CD8-positive, alpha-beta memory T cell (primary cell): ENCODE data around the gene MTA2. TPM values are rescaled to one million over a fixed set of nuclear protein-coding genes. Genes with fewer than 3 reads are reported as not detected.
A peak's percentile ranks its signal among the peaks of the same experiment; 100 is the strongest.

ENCODE experiments used
- CTCF ChIA-PET: fragments of 350-600 bp; sonication (Branson Sonifier 250); formaldehyde crosslinking; loops from one replicate; lab custom pipeline; 2021; ENCODE audit warnings: antibody characterized with exemption; lab: Charles Lee
- POLR2A ChIA-PET: fragments of 350-600 bp; sonication (Branson Sonifier 250); formaldehyde crosslinking; loops from one replicate; lab custom pipeline; 2021; ENCODE audit warnings: antibody characterized with exemption; lab: Charles Lee
- DNase-seq, 5 donors: peaks; one replicate each; pipeline versions ENCODE4 v3.0.0 to v3.0.0-alpha.2; 2020 to 2022; ENCODE audit warnings: mixed read lengths in 1 of 5
- H3K27ac ChIP-seq: one replicate; pipeline ENCODE4 v1.7.0; 2013; ENCODE audit warnings: low read depth, mild to moderate bottlenecking, low read length, moderate library complexity
- H3K27me3 ChIP-seq: 2 replicates; pipeline ENCODE4 v1.7.0; 2013; ENCODE audit warnings: low read length, mild to moderate bottlenecking; ENCODE audit not compliant: insufficient read depth, poor library complexity, severe bottlenecking
- H3K36me3 ChIP-seq: 2 replicates; pipeline ENCODE4 v1.7.0; 2013; ENCODE audit warnings: mild to moderate bottlenecking, low read length, moderate library complexity; ENCODE audit not compliant: insufficient read depth
- H3K4me1 ChIP-seq: 2 replicates; pipeline ENCODE4 v1.7.0; 2013; ENCODE audit warnings: mild to moderate bottlenecking, low read length, moderate library complexity; ENCODE audit not compliant: insufficient read depth
- H3K4me3 ChIP-seq: 2 replicates; pipeline ENCODE4 v1.7.0; 2013; ENCODE audit warnings: mild to moderate bottlenecking, low read length
- H3K9me3 ChIP-seq: 2 replicates; pipeline ENCODE4 v1.7.0; 2013; ENCODE audit warnings: mild to moderate bottlenecking, low read length
- H3K27ac Mint-ChIP-seq, 8 donors: one replicate each; pipeline ENCODE4 v1.8.0; 2020 to 2021; ENCODE audit warnings: mixed read lengths in 8 of 8, mild to moderate bottlenecking in 6 of 8, inconsistent platforms in 3 of 8, moderate library complexity in 3 of 8
- H3K27me3 Mint-ChIP-seq, 2 donors: one replicate each; pipeline ENCODE4 v1.8.0; 2020 to 2021; ENCODE audit warnings: mixed read lengths in 2 of 2, mild to moderate bottlenecking in 1 of 2, moderate library complexity in 1 of 2
- H3K36me3 Mint-ChIP-seq, 3 donors: one replicate each; pipeline ENCODE4 v1.8.0; 2020 to 2021; ENCODE audit warnings: mixed read lengths in 3 of 3, inconsistent platforms in 1 of 3, mild to moderate bottlenecking in 1 of 3
- H3K4me1 Mint-ChIP-seq, 3 donors: one replicate each; pipeline ENCODE4 v1.8.0; 2020 to 2021; ENCODE audit warnings: mixed read lengths in 3 of 3, inconsistent platforms in 1 of 3, mild to moderate bottlenecking in 1 of 3
- H3K4me3 Mint-ChIP-seq, 7 donors: one replicate each; pipeline ENCODE4 v1.8.0; 2020 to 2021; ENCODE audit warnings: mixed read lengths in 7 of 7, mild to moderate bottlenecking in 6 of 7, moderate library complexity in 4 of 7, inconsistent platforms in 2 of 7
- H3K9me3 Mint-ChIP-seq, 5 donors: one replicate each; pipeline ENCODE4 v1.8.0; 2020 to 2022; ENCODE audit warnings: mixed read lengths in 5 of 5, mild to moderate bottlenecking in 3 of 5, moderate library complexity in 2 of 5, inconsistent platforms in 1 of 5
- polyA plus RNA-seq: library from polyadenylated mRNA; unstranded; fragments of 300-500 nt; fragmentation: Illumina TruSeq; gene quantifications from one replicate; pipeline ENCODE4 v1.2.3, GENCODE V29; 2021
- total RNA-seq, 2 experiments: library from RNA; stranded (reverse); gene quantifications; one replicate each; pipeline ENCODE4 v1.2.3, GENCODE V29; 2021

The MTA2 gene
- total and polyA plus RNA-seq, 3 experiments from 2014 or later, result 37.4 to 263 (median 248) TPM

DNA sequence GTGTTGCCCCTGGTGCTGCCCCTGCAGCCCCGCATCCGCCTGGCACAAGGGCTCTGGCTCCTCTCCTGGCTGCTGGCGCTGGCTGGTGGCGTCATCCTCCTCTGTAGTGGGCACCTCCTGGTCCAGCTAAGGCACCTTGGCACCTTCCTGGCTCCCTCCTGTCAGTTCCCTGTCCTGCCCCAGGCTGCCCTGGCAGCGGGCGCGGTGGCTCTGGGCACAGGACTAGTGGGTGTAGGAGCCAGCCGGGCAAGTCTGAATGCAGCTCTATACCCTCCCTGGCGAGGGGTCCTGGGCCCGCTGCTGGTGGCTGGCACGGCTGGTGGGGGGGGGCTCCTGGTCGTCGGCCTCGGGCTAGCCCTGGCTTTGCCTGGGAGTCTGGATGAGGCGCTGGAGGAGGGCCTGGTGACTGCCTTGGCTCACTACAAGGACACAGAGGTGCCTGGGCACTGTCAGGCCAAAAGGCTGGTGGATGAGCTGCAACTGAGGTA, 11.7 kb upstream of the MTA2 start:
- Mint-ChIP-seq H3K27me3 (no peaks in the 10 kb centered on the region), H3K4me3 (peak overlapping the region; percentile 15 to 88 (median 67)), H3K9me3 (no peaks in the 10 kb centered on the region), H3K4me1 (peaks cover 37 to 57% (median 39%) of the 10 kb centered on the region in 3 donors), H3K27ac (peak overlapping the region in 7 of 8 donors; percentile 63 to 92 (median 84)), H3K36me3 (peaks cover 0 to 55% (median 5%) of the 10 kb centered on the region in 3 donors)
- Histone ChIP-seq H3K4me3 (no peak overlapping the region), H3K27me3 (no peaks in the 10 kb centered on the region), H3K9me3 (no peaks in the 10 kb centered on the region), H3K36me3 (peaks cover 18% of the 10 kb centered on the region), H3K27ac (peak overlapping the region; percentile 83), H3K4me1 (peaks cover 30% of the 10 kb centered on the region)
- DNase-seq, result no peak
- ChIA-PET POLR2A (interaction anchor here (0.6 to 5.4 kb wide), 6 partner anchors 8 to 1656 kb away, joined by 3 to 32 read pairs (median 10); partner anchors contain the start of genes B3GAT3, C11orf98, CSKMT and GANAB), CTCF (interaction anchor here (1.3 to 3.8 kb wide), 2 partner anchors 7 to 52 kb away, joined by 3 to 15 read pairs; partner anchors contain the start of gene B3GAT3)

DNA sequence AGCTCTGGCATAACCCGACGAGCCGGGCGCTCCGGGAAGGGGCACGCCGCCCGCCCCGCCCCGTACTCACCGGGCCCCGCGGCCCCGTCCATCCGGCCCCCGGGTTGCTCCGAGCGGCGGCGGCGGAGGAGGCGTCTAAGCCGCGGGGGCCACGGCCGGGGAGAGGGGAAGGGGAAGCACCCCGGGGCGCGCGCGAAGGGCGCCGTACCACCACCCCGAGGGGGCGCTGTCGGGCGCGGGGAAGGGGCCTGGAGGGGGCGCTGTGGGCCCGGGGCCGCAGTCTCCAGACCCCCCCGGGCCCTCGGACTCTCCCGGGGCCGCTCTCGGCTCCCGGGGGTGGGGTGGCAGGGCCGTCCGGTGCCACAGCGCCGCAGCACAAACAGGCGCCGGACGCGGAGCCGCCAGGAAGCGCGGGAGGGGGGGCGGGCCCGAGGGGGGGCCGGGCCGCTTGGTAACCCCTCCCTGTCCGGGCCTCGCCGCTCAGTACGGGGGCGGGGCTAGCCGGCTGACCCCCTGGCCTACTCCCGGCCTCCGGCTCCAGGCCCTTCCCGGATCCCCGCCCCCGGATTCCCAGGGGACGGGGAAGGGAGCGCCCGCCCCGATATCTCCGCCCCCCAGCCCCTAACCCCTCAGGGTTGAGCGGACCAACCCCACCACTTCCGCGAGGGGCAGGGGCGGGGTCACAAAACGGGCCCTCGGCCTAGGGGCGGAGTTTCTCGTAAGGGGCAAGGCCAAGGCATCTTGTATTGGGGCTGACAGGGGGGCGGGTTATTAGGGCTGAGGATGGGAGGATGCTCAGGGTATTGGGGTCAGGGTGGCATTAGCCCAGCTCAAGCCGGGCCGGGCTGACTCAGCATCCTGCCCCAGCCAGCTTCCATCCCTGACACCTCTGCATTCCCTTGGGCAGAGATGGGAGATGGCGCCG, 11.0 kb upstream of the MTA2 start, which contains the start of the genes EML3 and ROM1:
Gene EML3, minus strand, starts transcription at position 410 of the 925 bp plus-strand sequence. Its CDS starts 318 bp downstream, at position 92.
Gene ROM1, plus strand, starts transcription at position 892 of the 925 bp plus-strand sequence. Its CDS starts 25 bp downstream, at position 917.
- H3K4me1 ChIP-seq, result peaks cover 30% of the 10 kb centered on the region
- DNase-seq, result peak; percentile 81 to 93 (median 85)
- peak within 1 kb of the TSS; percentile 76 for H3K4me3 ChIP-seq
- H3K27ac ChIP-seq, result peak within 1 kb of the TSS; percentile 83
- peak within 1 kb of the TSS; percentile 89 to 99 (median 95) for H3K4me3 Mint-ChIP-seq
- ChIA-PET POLR2A (interaction anchor here (0.6 to 5.4 kb wide), 9 partner anchors 9 to 1656 kb away, joined by 3 to 32 read pairs (median 4); partner anchors contain the start of genes B3GAT3, C11orf98, CSKMT and GANAB), CTCF (interaction anchor here (0.6 to 3.8 kb wide), 14 partner anchors 8 to 95 kb away, joined by 3 to 15 read pairs (median 4); partner anchors contain the start of genes B3GAT3, BSCL2, C11orf98 and CSKMT)
- H3K9me3 ChIP-seq, result no peaks in the 10 kb centered on the region
- no peaks in the 10 kb centered on the region for H3K27me3 ChIP-seq
- peaks cover 39 to 64% (median 42%) of the 10 kb centered on the region in 3 donors for H3K4me1 Mint-ChIP-seq
- peaks cover 22% of the 10 kb centered on the region for H3K36me3 ChIP-seq
- peaks cover 0 to 60% (median 7%) of the 10 kb centered on the region in 3 donors for H3K36me3 Mint-ChIP-seq
- peak within 1 kb of the TSS; percentile 92 to 99 (median 97) for H3K27ac Mint-ChIP-seq
- H3K27me3 Mint-ChIP-seq, result no peaks in the 10 kb centered on the region
- no peaks in the 10 kb centered on the region for H3K9me3 Mint-ChIP-seq

DNA sequence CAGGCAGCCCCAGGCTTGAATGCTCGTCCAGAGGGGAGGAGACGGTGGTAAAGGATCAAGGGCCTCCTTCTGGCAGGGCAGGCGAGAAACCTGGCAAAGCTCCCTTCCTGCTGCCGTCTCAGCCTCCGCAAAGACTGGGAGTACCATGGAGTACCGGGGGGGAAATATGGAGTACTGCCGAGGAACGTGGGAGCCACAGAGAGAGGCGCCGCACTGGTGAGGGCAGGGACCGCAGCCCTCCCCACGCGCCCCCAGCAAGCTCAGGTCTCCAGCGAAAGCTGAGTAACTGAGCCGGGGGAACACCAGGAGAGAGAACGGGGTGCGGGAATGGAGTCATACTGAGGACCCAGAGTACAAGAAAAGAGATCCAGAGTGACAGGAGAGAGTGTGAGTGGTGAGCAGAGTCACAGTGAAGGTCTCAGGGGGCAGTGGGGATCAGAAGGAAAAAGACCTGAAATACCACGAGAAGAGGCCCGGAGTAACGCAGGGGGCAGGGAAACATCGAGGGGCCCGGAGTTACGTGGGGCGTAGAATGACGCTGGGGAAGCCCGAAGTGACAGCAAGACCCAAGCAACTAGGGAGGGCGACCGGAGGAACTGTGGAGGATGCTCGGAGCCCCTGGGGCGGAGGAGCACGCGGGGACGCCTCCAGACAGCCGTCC, 10.2 kb upstream of the MTA2 start:
- Mint-ChIP-seq H3K4me3 (peak overlapping the region; percentile 89 to 99 (median 95)), H3K27me3 (no peaks in the 10 kb centered on the region), H3K27ac (peak overlapping the region; percentile 92 to 99 (median 97)), H3K9me3 (no peaks in the 10 kb centered on the region), H3K4me1 (peaks cover 39 to 68% (median 44%) of the 10 kb centered on the region in 3 donors), H3K36me3 (peaks cover 0 to 62% (median 7%) of the 10 kb centered on the region in 3 donors)
- Histone ChIP-seq H3K4me1 (peaks cover 30% of the 10 kb centered on the region), H3K36me3 (peaks cover 26% of the 10 kb centered on the region), H3K27ac (peak overlapping the region; percentile 83), H3K27me3 (no peaks in the 10 kb centered on the region), H3K4me3 (peak overlapping the region; percentile 76), H3K9me3 (no peaks in the 10 kb centered on the region)
- DNase-seq, result peak in 2 of 5 donors; percentile 16 to 58
- POLR2A ChIA-PET, result interaction anchor here (1.0 to 5.4 kb wide), 7 partner anchors 10 to 269 kb away, joined by 3 to 32 read pairs (median 7); partner anchors contain the start of genes B3GAT3, C11orf98, CSKMT and GANAB
- CTCF ChIA-PET, result interaction anchor here (0.5 to 3.8 kb wide), 16 partner anchors 9 to 237 kb away, joined by 3 to 15 read pairs (median 4); partner anchors contain the start of genes B3GAT3, BSCL2, C11orf98 and CSKMT

DNA sequence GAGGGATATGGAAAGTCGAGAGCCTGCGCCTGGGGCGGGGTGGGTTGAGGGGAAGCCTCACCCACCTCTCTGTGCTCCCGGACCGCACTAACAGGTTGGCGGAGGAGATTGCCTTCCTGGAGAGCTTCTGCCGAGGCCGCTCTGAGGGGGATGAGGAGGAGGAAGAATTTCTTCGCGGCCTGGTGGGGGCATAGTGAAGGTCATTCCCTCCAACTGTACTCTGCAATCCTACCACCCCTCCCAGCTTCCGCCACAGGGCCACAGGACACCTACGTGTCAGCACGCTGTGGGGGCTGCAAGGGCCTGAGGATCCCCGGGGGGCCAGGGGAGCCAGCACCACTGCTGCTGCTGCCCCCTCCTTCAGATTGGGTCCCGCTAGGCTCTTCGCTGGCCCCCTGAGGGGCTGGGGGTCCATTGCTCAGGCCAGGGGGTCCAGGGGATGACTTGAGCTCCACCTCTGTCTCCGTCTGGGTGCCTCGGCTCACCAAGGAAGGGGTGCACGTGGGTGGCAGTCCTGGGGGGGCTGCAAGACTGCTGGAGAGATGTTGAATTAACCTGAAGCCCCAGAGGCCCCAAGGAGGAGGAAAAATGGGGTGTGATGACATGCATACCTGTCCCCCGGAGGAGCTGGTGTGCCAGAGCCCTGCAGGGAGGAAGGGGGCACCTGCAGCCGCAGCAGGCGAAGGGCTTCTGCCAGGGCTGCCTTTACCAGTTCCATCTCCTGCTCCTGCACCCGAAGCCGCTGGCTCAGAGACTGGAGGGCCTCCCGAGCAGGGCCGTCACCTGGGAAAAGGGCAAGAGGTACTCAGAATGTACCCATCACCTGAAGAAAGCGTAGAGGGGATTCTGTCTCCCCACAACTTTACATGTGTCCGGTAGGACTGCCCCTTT, 9.4 kb upstream of the MTA2 start:
- H3K4me1 Mint-ChIP-seq, result peaks cover 39 to 69% (median 44%) of the 10 kb centered on the region in 3 donors
- Histone ChIP-seq H3K4me1 (peaks cover 30% of the 10 kb centered on the region), H3K36me3 (peaks cover 31% of the 10 kb centered on the region), H3K4me3 (peak overlapping the region; percentile 76), H3K27me3 (no peaks in the 10 kb centered on the region), H3K27ac (peak overlapping the region; percentile 83), H3K9me3 (no peaks in the 10 kb centered on the region)
- no peak for DNase-seq
- CTCF ChIA-PET, result interaction anchor here (0.5 to 3.8 kb wide), 14 partner anchors 9 to 237 kb away, joined by 3 to 15 read pairs (median 4); partner anchors contain the start of genes B3GAT3, C11orf98, CSKMT and INTS5
- H3K9me3 Mint-ChIP-seq, result no peaks in the 10 kb centered on the region
- POLR2A ChIA-PET, result interaction anchor here (0.6 to 5.4 kb wide), 8 partner anchors 9 to 270 kb away, joined by 3 to 32 read pairs (median 5); partner anchors contain the start of genes B3GAT3, C11orf98, CSKMT and GANAB
- no peaks in the 10 kb centered on the region for H3K27me3 Mint-ChIP-seq
- H3K36me3 Mint-ChIP-seq, result peaks cover 0 to 60% (median 7%) of the 10 kb centered on the region in 3 donors
- peak overlapping the region; percentile 92 to 99 (median 97) for H3K27ac Mint-ChIP-seq
- H3K4me3 Mint-ChIP-seq, result peak overlapping the region; percentile 89 to 99 (median 95)

DNA sequence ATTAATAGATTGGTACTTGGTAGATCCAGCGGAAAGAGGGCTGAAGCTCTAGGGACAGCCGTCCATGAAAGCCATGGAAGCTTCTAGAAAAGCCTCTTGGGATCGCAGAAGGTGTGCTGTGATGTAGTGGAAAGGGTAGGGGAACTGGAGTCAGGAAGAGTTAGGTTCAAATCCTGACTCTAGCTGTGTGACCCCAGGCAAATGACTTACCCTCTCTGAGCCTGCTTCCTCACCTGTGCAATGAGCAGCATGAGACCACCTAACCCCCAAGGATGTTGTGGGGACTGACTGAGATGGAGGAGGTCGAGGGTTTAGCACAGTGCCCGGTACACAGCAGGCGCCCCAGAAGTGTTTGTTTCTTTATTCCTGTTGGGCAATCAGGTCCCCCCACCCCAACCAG, 8.7 kb upstream of the MTA2 start:
- H3K4me1 ChIP-seq, result peaks cover 30% of the 10 kb centered on the region
- peaks cover 39 to 72% (median 44%) of the 10 kb centered on the region in 3 donors for H3K4me1 Mint-ChIP-seq

DNA sequence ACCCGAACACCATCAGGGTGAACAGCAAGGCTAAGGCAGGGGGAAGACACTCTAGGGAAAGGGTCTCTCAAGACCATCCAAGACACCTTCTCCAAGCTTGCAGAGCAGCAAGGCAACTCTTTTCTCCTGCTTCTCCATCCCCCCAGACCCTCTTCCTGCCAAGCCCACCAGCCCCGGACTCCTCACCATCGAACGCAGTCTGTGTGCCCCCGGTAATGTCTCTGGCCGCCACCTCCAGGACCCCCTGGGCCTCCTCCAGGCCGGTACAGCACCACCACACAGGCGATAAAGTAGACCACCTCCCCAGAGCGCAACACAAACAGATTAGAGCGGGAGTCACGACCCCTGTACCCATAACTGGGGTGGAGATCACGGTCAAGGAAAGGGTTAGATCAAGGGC, 7.1 kb upstream of the MTA2 start:
- H3K9me3 Mint-ChIP-seq, result no peaks in the 10 kb centered on the region
- Histone ChIP-seq H3K9me3 (no peaks in the 10 kb centered on the region), H3K27ac (no peak overlapping the region), H3K4me3 (no peak overlapping the region), H3K4me1 (peaks cover 30% of the 10 kb centered on the region), H3K27me3 (no peaks in the 10 kb centered on the region), H3K36me3 (peaks cover 46% of the 10 kb centered on the region)
- POLR2A ChIA-PET, result interaction anchor here (0.8 to 5.4 kb wide), 2 partner anchors 16 to 17 kb away, joined by 3 to 32 read pairs; partner anchors contain the start of gene TUT1
- H3K4me1 Mint-ChIP-seq, result peaks cover 37 to 67% (median 38%) of the 10 kb centered on the region in 3 donors
- H3K27ac Mint-ChIP-seq, result peak overlapping the region in 4 of 8 donors; percentile 43 to 97 (median 62)
- H3K27me3 Mint-ChIP-seq, result no peaks in the 10 kb centered on the region
- peaks cover 5 to 65% (median 7%) of the 10 kb centered on the region in 3 donors for H3K36me3 Mint-ChIP-seq
- CTCF ChIA-PET, result interaction anchor here (1.6 kb wide), 1 partner anchor 17 kb away, joined by 8 read pairs; the partner anchor contains the start of gene TUT1
- H3K4me3 Mint-ChIP-seq, result peak overlapping the region in 3 of 7 donors; percentile 23 to 71 (median 58)
- DNase-seq, result no peak

More for the DNA sequence above, 8.7 kb upstream of the MTA2 start:
- Histone ChIP-seq H3K4me3 (no peak overlapping the region), H3K27ac (peak overlapping the region; percentile 83), H3K9me3 (no peaks in the 10 kb centered on the region), H3K36me3 (peaks cover 37% of the 10 kb centered on the region), H3K27me3 (no peaks in the 10 kb centered on the region)
- DNase-seq, result no peak
- peak overlapping the region; percentile 50 to 98 (median 77) for H3K27ac Mint-ChIP-seq
- H3K36me3 Mint-ChIP-seq, result peaks cover 0 to 66% (median 7%) of the 10 kb centered on the region in 3 donors
- POLR2A ChIA-PET, result interaction anchor here (0.5 to 5.4 kb wide), 4 partner anchors 8 to 176 kb away, joined by 3 to 32 read pairs (median 15); partner anchors contain the start of genes MTA2 and TUT1
- no peaks in the 10 kb centered on the region for H3K27me3 Mint-ChIP-seq
- H3K4me3 Mint-ChIP-seq, result peak overlapping the region; percentile 64 to 89 (median 78)
- no peaks in the 10 kb centered on the region for H3K9me3 Mint-ChIP-seq
- CTCF ChIA-PET, result interaction anchor here (0.5 to 3.8 kb wide), 5 partner anchors 10 to 55 kb away, joined by 3 to 15 read pairs (median 6); partner anchors contain the start of genes B3GAT3, C11orf98 and CSKMT
